Cerebellar cortex (tissue), 1 donor: Measurements from ENCODE around the gene CLDN19.

Experiments
- DNase-seq: peaks from one replicate; pipeline ENCODE4 v3.0.0-alpha.2; 2015; ENCODE audit warnings: low spot score

CLDN19 gene, protein sequence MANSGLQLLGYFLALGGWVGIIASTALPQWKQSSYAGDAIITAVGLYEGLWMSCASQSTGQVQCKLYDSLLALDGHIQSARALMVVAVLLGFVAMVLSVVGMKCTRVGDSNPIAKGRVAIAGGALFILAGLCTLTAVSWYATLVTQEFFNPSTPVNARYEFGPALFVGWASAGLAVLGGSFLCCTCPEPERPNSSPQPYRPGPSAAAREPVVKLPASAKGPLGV

DNA sequence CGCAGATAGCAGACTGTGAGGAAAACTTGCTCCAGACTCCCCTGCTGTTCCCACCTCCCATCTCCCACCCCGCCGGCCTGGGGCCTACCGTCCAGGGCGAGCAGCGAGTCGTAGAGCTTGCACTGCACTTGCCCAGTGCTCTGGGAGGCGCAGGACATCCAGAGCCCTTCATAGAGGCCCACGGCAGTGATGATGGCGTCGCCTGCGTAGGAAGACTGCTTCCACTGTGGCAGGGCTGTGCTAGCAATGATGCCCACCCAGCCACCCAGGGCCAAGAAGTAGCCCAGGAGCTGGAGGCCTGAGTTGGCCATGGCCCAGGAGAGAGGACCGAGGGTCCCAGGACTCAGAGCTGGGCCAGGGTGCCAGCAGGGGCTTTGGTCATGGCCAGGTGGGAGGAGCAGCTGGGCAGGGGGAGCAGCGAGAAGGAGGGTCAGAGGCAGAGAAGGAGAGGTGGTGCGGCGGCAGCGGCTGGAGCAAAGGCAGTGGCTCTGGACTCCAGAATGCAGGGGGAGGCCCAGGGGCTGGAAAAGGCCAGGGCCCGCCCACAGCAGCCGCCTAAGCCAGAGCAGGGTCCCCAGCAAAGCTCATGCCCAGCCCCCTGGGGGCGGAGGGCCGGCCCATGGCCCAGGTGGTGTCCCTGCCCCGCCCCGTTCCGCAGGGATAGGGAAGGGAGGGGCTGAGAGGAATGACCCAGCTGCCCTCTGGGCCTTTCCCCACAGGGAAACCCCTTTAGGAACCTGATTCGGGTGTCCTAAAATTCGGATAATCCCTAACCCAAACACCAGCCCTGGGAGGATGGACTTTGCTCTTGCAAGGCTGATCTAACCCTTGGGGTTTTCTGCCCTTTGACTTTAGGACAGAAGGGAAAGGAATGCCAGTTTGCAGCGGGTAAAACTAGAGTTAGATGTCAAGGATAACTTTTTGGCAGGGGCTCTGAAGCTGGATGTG, at the start of gene CLDN19:
Gene CLDN19 (minus strand): TSS at position 484 of the 948 bp plus-strand sequence. CDS start 173 bp downstream, at position 311.
- DNase-seq = no peak

DNA sequence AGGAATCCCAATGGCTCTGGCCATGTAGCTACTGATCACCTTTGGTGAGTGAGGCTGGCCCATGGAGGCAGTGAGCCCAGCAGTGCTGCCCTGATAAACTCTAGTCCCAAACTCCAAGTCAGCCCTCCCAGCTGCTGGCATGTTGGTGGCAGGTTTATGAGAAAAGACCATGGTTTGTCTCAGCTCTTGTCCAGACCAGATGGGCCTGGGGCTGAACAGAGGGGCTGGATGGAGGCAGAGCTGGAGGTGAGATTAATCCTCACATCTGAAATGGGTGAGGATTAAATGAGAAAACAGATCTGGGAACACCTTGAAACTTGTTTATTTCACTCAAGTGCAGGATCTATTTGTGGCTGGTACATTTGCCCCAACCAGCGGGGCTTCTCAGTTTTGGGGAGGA, 48.0 kb upstream of the CLDN19 start:
- DNase-seq = no peak

DNA sequence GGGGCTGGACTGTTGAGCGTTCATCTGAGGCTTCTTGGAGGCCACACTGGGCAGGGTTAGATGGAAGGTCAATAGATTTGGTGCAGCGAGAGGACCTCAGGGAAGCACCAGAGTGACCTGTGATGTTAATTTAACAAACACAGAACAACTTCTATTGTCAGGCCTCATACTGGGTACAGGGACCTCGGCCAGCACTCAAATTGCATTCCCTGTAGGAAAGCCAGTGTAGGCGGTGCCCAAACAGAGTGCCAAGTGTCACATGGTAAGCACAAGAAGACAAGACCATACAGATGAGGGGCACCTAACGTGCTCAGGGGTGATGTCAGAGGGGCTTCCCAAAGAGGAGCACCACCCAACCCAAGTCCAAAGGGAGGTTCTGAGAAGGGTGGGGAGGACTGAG, 46.1 kb upstream of the CLDN19 start:
- DNase-seq = no peak

DNA sequence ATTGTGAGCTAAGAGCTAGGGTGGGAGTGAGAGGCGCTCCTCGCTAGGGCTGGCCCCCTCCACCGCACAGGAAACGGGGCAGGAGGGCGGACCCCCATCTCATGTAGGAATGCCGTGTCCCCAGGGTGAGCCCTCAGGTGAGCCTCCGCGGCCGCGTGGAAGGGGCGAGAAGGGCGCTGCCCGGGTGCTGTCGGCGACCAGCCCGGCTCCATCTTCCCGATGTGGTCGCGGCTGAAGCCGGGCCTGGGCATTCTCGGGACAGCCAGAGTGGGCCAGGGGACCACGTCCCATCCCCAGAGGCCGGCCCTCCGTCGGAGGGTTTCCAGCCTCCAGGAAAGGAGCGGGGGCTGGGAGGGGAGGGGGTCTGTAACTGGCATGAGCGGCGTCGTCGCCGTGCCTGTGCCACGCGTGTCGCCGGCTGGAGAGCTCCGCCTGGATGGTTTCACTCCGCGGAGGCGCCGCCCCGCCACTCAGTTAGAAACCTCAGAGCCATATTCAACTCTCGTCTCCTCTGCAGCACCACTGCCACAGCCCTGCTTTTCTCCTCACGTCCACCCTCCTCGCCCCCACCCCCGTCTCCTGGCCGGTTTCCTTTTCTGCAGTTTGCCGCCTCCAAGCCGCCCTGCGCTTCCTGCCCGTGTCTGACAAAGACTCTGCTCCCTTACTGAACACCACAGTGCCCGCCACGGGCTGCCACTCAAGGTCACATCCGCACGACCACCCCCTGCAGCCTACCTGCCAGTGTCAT, 45.1 kb upstream of the CLDN19 start, which contains the start of gene TMEM269:
Gene TMEM269 (plus strand): TSS at position 46 of the 748 bp plus-strand sequence. CDS start 4,903 bp downstream, outside the sequence.
- DNase-seq = no peak

DNA sequence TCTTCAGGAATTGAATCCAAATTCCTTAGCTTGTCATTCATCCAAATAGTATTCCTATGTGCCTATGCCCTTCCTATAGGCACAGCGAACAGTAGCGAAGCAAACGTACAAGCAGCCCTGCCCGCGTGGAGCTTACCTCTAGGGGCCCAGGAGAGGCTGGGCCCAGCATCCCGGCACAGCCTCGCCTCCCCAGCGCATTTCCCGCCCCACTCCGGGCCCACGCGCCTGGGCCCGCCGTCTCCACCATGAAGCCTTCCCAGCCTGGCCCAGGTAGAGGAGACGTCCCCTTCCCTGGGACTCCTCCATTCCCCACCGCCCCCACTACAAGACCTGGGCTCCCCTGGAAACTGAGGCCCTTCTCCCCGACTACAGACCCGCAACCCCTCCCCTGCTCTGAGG, 44.5 kb upstream of the CLDN19 start:
- no peak for DNase-seq

DNA sequence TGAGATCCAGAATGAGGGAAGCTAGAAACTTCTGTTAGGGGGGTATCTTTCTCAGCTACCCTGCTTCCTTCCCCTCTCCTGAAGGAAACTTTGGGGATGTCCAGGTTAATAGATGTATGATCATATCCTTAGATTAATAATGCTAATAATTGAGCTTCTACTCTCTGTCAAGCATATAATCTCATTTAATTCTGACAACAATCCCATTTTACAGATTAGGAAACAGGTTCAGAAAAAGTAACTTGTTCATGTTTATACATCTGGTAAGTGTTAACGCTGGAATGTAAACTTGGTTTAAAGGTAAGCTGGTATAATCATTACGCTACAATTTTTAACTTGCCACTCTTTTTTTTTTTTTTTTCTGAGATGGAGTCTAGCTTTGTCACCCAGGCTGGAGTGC, 43.1 kb upstream of the CLDN19 start:
- DNase-seq = no peak

DNA sequence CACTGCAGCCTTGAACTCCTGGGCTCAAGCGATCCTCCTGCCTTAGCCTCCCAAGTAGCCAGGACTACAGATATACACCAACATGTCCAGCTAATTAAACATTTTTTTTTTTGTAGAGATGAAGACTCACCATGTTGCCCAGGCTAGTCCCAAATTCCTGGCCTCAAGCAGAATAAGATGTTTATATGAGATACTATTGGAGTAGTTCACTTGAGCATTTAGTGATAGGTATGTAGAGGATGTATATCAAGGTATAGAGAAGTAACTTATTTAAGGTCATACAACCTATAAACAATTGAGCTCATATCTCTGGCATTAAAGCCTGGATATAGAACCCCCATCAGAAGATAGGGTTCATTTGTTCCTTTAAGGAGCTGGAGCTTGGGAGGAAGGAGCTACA, 40.1 kb upstream of the CLDN19 start:
- DNase-seq = no peak

DNA sequence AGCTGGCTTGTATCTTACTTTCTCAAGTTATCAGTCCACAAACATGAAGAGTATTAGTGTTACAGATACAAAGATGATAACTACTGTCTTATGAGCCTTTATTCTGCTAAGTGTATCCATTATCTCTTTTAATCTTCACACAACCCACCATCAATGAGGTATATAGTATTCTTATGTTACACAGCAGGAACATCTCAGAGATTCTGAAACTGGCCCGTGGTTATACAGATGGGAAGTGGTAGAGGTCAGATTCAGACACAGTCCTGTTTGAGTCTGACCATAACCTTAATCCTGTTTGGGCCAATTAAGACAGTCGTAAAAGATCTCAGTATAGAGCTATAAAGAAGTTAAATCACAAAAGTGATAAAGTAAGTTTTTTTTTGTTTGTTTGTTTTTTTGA, 39.7 kb upstream of the CLDN19 start:
- DNase-seq = no peak

DNA sequence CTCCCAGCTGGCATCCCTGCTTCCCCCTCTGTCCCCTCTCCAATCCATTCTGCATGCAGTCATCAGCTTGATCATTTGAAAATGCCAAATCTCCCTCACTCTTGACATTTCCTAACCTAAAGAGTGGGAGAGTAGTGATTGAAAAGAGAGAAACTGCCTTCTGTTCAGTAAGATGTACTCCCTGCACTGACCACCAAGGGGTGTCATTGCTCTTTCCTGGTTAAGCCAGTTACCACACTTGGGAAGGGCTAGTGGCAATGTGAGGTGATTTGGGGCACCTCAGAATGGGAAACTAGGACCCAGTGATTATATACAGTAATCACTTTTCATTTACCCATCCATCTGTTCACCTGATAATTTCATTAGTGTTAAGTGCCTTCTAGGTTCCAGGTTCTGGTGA, 37.8 kb upstream of the CLDN19 start:
- DNase-seq = peak; percentile 57

DNA sequence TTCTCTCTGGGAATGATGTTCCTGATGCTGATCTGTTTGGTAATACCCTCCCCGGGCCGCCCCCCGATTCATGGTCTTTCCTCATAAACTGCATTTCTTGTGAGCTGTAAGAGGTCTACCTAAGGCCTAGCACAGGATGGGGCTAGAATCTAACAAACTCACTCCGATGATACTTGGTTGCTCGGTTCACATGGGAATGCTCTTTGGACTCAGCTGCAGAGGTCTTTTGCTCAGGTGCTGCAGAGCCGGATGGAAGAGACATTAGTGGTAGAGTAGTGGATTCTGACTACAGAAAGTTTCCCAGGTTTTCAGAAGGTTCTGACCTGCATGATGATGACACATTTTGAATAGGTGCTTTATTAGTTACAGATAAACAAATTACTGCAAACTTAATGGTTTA, 36.5 kb upstream of the CLDN19 start:
- no peak for DNase-seq

DNA sequence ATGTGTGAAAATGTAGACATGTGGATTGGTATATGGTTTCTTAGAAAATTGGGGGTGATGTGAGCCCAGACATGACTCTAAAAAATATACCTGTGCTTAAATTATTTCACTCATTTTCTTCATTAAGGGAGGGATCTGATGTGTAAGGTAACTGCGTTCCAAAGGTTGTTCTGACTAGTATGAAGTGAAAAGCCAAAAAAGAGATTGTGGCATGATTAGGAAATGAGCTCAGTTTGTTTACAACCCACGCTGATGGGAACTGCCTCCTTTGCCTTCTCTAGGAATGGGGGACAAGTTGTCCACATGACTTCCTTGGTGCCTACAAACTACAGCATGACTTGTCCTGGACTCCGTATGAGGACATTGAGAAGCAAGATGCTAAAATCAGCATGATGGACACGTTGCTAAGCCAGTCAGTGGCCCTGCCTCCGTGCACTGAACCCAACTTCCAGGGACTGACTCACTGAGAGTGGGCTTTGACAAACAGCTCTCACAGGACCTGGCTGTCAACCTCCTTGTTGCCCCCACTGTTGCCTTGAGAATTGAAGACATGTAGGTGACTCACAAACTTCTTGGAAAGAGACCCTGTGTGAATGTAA, 35.0 kb upstream of the CLDN19 start:
- DNase-seq = no peak

DNA sequence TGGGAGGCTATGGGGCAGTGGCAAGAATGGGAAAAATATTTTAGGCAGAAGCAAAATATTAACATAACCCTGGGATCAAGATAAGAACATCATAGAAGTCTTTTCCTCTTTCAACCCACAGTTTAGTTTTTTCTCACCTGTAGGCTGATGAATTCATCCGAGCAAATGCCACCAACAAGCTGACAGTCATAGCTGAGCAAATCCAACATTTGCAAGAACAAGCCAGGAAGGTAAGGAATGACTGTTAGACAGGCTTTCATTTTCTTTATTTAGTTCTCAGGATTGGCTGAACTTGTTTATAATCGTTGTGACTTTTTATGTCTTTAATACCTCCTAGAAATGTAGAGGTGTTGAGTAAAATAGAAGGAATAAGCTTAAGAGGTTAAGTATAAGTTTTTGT, 33.4 kb upstream of the CLDN19 start:
- DNase-seq = no peak

DNA sequence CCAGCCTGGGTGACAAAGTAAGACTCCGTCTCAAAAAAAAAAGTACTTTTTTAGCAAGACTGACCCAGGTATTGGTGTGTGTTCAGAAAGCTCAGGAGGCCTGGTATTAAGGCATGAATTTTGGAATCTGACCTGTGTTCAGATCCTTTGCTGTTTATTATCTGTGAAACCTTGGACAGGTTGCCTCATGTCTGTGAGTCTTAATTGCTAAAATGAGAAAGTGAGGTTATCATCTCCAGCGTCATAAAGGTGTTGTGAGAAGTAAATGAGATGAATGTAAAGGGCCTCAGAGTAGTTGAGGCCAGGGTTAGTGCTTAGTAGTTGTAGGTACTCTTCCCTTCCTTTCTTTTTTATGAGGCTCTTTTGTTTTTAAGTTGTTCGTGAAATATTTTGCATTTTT, 29.8 kb upstream of the CLDN19 start:
- DNase-seq = no peak

DNA sequence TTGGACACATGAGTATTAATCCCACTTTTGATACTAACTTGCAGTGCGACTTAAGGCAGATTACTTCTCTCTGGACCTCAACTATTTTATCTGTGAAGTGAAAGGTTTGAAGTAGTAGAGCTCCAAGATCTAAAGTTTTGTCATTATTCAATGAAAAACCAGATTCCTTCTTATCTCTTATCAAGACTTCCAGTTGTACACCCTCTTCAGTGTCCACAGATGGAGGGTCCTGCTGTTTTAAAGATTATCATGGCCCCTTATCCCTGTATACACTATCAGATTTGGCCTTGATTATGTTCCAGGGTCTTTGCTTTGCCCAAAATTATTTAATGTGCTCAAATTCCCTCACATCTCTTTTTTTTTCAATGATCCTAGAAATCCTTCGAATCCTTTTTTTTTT, 28.1 kb upstream of the CLDN19 start:
- no peak for DNase-seq

DNA sequence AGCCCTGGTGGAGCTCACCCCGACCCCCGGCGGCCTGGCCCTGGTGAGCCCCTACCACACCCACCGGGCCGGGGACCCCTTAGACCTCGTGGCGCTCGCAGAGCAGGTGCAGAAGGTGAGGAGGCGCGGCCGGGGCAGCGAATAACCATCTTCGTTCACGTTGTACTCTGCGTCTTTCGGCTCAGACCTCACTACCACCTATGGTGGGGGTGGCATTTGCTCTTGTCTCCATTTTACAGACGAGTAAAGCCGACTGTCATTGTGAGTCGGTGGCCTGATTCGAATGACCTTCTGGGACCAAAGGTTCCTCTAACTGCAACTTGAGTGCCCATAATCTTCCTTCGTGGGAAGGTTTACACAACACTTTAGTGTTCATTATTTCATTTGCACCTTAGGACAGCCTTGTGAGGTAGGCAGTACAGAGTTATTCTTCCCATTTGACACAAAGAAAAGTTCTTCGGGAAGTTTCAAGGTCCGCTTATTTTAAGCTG, 27.5 kb upstream of the CLDN19 start:
- DNase-seq = no peak

DNA sequence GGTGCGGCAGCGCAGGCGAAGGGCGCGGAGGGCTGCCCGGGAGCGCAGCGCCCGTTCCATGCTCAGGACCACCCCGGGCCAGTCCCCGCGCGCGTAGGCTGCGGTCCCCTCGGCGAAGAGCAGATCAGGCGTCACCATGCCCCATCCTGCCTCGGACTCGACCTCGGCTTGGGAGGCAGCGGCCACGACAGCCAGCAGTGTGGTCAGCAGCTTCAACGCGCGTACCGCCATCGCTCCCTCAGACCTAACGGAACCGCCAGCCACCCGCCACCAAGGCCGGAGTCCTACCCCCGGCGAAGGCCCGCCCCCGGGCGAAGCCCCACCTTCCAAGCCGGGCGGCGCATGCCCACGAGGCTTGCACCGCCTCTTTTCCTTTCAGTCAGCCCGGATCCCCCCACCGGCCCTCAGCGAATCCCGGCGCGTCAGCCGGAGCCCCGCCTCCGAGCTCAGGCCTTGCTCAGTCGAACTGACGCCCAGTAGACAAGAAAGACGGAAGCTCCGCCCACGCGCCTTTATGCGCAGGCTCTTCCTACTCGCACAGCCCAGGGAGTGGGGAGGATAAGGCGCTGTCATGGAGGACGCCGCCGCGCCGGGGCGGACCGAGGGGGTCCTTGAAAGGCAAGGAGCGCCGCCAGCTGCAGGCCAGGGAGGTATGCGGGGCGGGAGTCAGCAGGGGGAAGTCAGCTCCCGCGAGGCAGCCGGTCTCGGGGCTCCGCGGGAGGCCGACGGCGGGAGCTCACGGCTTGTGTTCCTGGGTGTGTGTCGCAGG, 26.9 kb upstream of the CLDN19 start, which contains the start of the genes C1orf50 and P3H1:
Gene C1orf50 (plus strand): TSS at position 509 of the 769 bp plus-strand sequence. CDS start 63 bp downstream, at position 572.
Gene P3H1 (minus strand): TSS at position 288 of the 769 bp plus-strand sequence. CDS start 57 bp downstream, at position 231.
- DNase-seq = peak; percentile 100

DNA sequence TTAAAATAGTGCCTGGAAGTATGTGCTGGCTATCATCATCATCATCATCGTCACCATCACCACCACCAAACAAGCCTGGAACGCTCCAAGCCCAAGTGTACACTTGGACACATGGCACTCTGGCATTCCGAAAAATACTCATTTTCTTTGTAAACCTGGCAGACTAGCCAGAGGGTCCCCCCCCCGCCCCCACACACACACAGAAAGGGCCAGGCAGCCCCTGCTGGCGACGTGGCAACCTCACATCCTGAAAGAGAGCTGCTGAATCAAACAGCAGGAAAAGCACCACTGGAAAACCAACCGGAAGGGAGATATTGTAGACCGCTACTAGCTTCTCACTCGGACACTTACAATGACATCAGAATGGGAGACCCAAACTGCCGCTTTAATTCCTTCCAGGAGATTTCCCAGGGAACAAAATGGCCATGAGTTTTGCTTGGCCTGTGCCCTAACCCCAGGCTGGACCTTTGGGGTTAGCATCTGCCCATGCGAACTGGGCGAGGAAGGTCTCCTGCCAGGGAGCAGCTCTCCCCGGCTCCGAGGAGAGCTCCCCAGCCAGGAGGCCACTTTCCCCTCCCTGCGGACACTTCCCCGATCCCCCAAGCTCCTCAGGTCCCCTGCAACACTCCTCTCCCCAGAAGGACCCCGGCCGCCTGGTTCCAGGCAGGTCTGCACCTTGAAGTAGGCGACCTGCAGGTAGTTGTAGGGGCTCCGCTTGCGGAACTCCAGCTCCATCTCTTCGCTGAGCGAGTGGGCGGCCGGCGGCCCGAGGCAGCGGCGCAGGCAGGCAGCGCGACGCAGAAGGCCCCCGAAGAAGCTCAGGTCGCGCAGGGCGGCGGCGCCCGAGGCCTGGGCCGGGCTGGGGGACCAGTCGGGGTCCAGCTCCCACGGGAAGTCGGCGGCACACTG, 26.1 kb upstream of the CLDN19 start:
- DNase-seq = peak; percentile 64

DNA sequence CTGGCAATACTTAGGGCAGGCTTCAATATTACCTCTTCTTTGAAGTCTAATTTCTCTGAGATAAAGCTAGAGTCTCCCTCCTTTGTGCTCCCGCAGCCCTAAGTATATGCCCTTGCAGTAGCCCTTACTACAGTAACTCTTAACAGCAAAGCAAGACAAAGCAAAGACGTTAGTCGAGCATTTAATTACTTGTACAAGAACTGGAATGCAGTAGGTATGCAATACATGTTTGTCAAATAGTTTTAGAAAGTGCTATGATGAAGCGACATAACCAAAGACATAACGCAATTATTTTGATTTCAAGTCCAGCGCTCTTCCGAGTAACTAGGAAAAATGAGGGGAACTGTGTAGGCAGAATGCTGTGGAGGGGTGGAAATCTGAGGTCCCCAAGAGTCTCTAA, 25.2 kb upstream of the CLDN19 start:
- DNase-seq = no peak

DNA sequence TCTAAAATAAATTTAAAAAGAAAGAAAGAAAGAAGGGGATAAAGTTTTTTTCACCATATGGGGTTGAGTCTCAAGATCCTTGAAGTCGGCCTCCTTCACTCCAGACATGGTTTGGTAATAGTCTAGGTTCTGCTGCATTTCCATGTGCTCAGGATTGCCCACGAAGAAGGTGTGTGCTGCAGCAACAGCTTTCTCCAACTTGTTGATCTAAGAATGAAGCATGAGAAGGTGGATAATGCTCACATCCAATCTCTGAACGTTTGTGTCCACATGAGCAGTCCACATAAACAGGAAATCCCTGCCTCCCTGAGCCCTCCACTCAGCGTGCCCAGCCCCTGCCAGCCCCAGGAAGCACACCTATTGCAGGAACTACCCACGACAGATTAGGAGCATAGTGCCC, 22.2 kb upstream of the CLDN19 start:
- DNase-seq = no peak

DNA sequence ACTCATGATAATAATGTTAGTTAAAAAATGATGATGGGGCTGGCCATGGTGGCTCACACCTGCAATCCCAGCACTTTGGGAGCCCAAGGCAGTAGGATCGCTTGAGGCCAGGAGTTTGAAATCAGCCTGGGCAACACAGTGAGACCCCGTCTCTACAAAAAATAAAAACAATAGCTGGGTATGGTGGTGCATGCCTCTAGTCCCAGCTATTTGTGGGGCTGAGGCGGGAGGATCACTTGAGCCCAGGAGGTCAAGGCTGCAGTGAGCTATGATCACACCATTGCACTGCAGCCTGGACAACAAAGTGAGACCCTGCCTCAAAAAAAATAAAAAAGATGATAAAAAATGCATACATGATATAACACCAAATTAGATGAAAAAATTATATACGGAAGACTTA, 21.5 kb upstream of the CLDN19 start:
- DNase-seq = no peak
